ENCODE results near the gene DAPL1.

The DAPL1 gene

GRCh38 chr2:158818511-158818910, 23.4 kb downstream of the DAPL1 start:
- no peak overlapping the region for H3K4me3 ChIP-seq
- H3K9me3 ChIP-seq: no peaks in the 10 kb centered on the region
- H3K4me1 ChIP-seq: peaks cover 0 to 47% (median 12%) of the 10 kb centered on the region in 4 donors
- no peak for TF ChIP-seq CTCF (IDR thresholded peaks at IDR 0.05)
- intact Hi-C loops (cut with DNase I; ENCODE audit: low total_unique reads): no loop called here
- H3K36me3 ChIP-seq: no peaks in the 10 kb centered on the region
- peak overlapping the region in 1 of 2 donors; percentile 7 for H3K27ac ChIP-seq
- peak; percentile 57 to 69 for DNase-seq
- H3K27me3 ChIP-seq: no peaks in the 10 kb centered on the region

GRCh38 chr2:158822193-158822592, 27.1 kb downstream of the DAPL1 start:
- no peak for DNase-seq
- intact Hi-C loops (cut with DNase I; ENCODE audit: low total_unique reads): no loop called here
- Histone ChIP-seq H3K36me3 (no peaks in the 10 kb centered on the region), H3K4me3 (no peak overlapping the region), H3K9me3 (no peaks in the 10 kb centered on the region), H3K27ac (no peak overlapping the region), H3K4me1 (peaks cover 0 to 18% (median 9%) of the 10 kb centered on the region in 4 donors), H3K27me3 (no peaks in the 10 kb centered on the region)
- TF ChIP-seq CTCF (IDR thresholded peaks at IDR 0.05): no peak

GRCh38 chr2:158823486-158824237, 28.5 kb downstream of the DAPL1 start:
- no peaks in the 10 kb centered on the region for H3K9me3 ChIP-seq
- peaks cover 0 to 10% (median 6%) of the 10 kb centered on the region in 4 donors for H3K4me1 ChIP-seq
- H3K27ac ChIP-seq: no peak overlapping the region
- no peak overlapping the region for H3K4me3 ChIP-seq
- TF ChIP-seq CTCF (IDR thresholded peaks at IDR 0.05): no peak
- no peaks in the 10 kb centered on the region for H3K27me3 ChIP-seq
- intact Hi-C loops (cut with DNase I; ENCODE audit: low total_unique reads): no loop called here
- DNase-seq: no peak
- no peaks in the 10 kb centered on the region for H3K36me3 ChIP-seq

DNA sequence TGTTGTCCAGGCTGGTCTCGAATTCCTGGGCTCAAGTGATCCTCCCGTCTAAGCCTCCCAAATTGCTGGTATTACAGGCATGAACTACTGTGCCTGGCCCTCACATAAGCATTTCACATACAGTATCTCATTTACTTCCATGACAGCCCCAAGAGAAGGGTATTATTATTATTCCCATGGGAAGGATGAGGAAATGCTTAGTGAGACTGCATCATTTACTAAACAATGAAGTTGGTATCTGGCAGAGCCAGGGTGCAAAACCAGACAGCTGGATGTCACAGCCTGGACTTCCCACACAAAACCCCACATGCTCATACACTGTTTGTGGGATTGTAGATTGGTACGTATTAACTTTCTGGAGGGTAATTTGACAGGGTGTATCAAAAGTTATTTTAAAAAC, 29.9 kb downstream of the DAPL1 start:
- Histone ChIP-seq H3K4me3 (no peak overlapping the region), H3K27me3 (no peaks in the 10 kb centered on the region), H3K27ac (no peak overlapping the region), H3K4me1 (peaks cover 0 to 18% (median 10%) of the 10 kb centered on the region in 4 donors), H3K36me3 (no peaks in the 10 kb centered on the region), H3K9me3 (no peaks in the 10 kb centered on the region)
- intact Hi-C loops (cut with DNase I; ENCODE audit: low total_unique reads): no loop called here
- no peak for DNase-seq
- no peak for TF ChIP-seq CTCF (IDR thresholded peaks at IDR 0.05)

- H3K27ac ChIP-seq: no peak overlapping the region
- DNase-seq: no peak
- no peak overlapping the region for H3K4me3 ChIP-seq
- intact Hi-C loops (cut with DNase I; ENCODE audit: low total_unique reads): no loop called here
- H3K36me3 ChIP-seq: no peaks in the 10 kb centered on the region
- no peak for TF ChIP-seq CTCF (IDR thresholded peaks at IDR 0.05)
- no peaks in the 10 kb centered on the region for H3K9me3 ChIP-seq
- no peaks in the 10 kb centered on the region for H3K27me3 ChIP-seq
- peaks cover 0 to 18% (median 10%) of the 10 kb centered on the region in 4 donors for H3K4me1 ChIP-seq
These were observed 31.8 kb downstream of the DAPL1 start for GRCh38 chr2:158826965-158827364.

Measured in tibial artery (tissue), 4 donors.